Body of pancreas (tissue), 4 donors: Measurements from ENCODE around the gene LHFPL6. TPM values are rescaled to one million over a fixed set of nuclear protein-coding genes. Genes with fewer than 3 reads are reported as not detected.

ENCODE experiments used
- ATAC-seq: fragments of 150-250 bp; one replicate; pipeline ENCODE4 v1.9.1; 2016
- DNase-seq, 4 donors: peaks; one replicate each; pipeline ENCODE4 v3.0.0-alpha.2; 2019
- H3K27ac ChIP-seq, 4 donors: fragments of 200-600 bp; sonication (generic); 1 replicate in 3 of 4; 2 replicates in 1 of 4; pipeline versions ENCODE4 v1.5.1 to v1.6.1; 2016 to 2019; ENCODE audit warnings: mild to moderate bottlenecking in 1 of 4, mixed read lengths in 1 of 4, moderate library complexity in 1 of 4
- H3K27me3 ChIP-seq, 2 donors: fragments of 200-600 bp; sonication (generic); one replicate each; pipeline ENCODE4 v1.6.0; 2016; ENCODE audit warnings: mild to moderate bottlenecking in 1 of 2
- H3K36me3 ChIP-seq, 2 donors: fragments of 200-600 bp; sonication (generic); replicated peaks in 1 of 2; 2 replicates each; pipeline ENCODE4 v1.5.1; 2016; ENCODE audit warnings: low read depth in 2 of 2; ENCODE audit not compliant: insufficient read depth in 1 of 2
- H3K4me1 ChIP-seq: fragments of 200-600 bp; sonication (generic); one replicate; pipeline ENCODE4 v1.6.0; 2016
- H3K4me3 ChIP-seq, 2 donors: fragments of 200-600 bp; sonication (generic); 1 replicate in 1 of 2; 2 replicates in 1 of 2; pipeline ENCODE4 v1.5.1; 2016 to 2019
- H3K9me3 ChIP-seq, 3 donors: fragments of 200-600 bp; sonication (generic); 1 replicate in 2 of 3; 2 replicates in 1 of 3; pipeline ENCODE4 v1.5.1; 2016
- POLR2A ChIP-seq, 3 donors: fragments of 450-650 bp; IDR thresholded peaks; one replicate each; pipeline ENCODE4 v1.6.1; 2016; ENCODE audit warnings: antibody characterized with exemption in 3 of 3, mild to moderate bottlenecking in 2 of 3
- WGBS, 2 donors: methylation state at CpG; one replicate each; pipeline ENCODE4 v1.1.5; 2017; 5-methylcytosine and 5-hydroxymethylcytosine counted together
- intact Hi-C: fragments of 100-400 bp; cut with DNase I; formaldehyde crosslinking; loops from one replicate; pipeline ENCODE4 v1.15.1; 2023
- total RNA-seq, 2 donors: library from RNA; depleted of rRNA; stranded (reverse); fragments of >200 nt; gene quantifications; one replicate each; pipeline ENCODE4 v1.1.0, GENCODE V29; 2016
- TF ChIP-seq, protein P1 (sequence below), 7 experiments: fragments of 450-650 bp in 4 of 7; fragments of 200-600 bp in 3 of 7; sonication (generic) in 3 of 7; IDR thresholded peaks; one replicate each; pipeline ENCODE4 v1.5.1; 2016 to 2019; ENCODE audit warnings: antibody characterized with exemption in 7 of 7

The LHFPL6 gene
- total RNA-seq, 2 donors from 2014 or later: 18.4 to 30.7 TPM

- ATAC-seq: no peak
- intact Hi-C loops: no loop called here
- Histone ChIP-seq H3K27ac (no peak overlapping the region), H3K9me3 (no peaks in the 10 kb centered on the region), H3K4me3 (no peak overlapping the region), H3K36me3 (no peaks in the 10 kb centered on the region), H3K4me1 (no peaks in the 10 kb centered on the region), H3K27me3 (no peaks in the 10 kb centered on the region)
- no peak for DNase-seq
- TF ChIP-seq POLR2A (IDR thresholded peaks at IDR 0.05): no peak
- TF ChIP-seq, protein P1, sequence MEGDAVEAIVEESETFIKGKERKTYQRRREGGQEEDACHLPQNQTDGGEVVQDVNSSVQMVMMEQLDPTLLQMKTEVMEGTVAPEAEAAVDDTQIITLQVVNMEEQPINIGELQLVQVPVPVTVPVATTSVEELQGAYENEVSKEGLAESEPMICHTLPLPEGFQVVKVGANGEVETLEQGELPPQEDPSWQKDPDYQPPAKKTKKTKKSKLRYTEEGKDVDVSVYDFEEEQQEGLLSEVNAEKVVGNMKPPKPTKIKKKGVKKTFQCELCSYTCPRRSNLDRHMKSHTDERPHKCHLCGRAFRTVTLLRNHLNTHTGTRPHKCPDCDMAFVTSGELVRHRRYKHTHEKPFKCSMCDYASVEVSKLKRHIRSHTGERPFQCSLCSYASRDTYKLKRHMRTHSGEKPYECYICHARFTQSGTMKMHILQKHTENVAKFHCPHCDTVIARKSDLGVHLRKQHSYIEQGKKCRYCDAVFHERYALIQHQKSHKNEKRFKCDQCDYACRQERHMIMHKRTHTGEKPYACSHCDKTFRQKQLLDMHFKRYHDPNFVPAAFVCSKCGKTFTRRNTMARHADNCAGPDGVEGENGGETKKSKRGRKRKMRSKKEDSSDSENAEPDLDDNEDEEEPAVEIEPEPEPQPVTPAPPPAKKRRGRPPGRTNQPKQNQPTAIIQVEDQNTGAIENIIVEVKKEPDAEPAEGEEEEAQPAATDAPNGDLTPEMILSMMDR (IDR thresholded peaks at IDR 0.05): no peak
Observed at GRCh38 chr13:39365879-39366278, 237.1 kb downstream of the LHFPL6 start.

DNA sequence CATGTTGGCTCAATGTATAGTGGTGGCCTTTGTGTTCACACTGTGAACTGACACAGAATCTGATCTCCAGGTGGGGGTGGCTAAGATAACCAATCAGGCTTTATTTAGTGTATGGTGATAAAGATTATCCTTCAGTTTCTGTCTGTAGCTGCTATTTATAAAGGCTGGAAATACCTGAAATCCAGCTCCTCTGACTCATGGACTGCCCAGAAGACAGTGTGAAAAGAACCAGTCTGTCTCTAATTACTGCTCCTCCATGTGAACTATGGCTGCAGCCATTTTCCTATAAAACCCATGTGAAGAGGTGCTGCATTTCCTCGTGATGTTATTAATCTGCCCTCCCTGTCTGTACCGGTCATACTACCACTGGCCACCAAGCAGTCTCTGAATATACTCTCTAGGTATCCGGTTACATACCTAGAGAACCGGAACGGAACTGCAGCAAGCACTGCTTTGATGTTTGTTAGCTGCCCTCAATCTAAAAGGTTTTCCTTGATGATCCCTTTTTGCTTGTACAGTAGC lies 238.0 kb downstream of the LHFPL6 start:
- Histone ChIP-seq H3K27ac (no peak overlapping the region), H3K4me3 (no peak overlapping the region), H3K36me3 (no peaks in the 10 kb centered on the region), H3K4me1 (no peaks in the 10 kb centered on the region), H3K27me3 (no peaks in the 10 kb centered on the region), H3K9me3 (no peaks in the 10 kb centered on the region)
- no peak for DNase-seq
- 20 to 27% methylated on average over 5 of the region's 5 CpGs for WGBS, 2 donors
- intact Hi-C loops: no loop called here
- no peak for ATAC-seq
- TF ChIP-seq, protein P1 (IDR thresholded peaks at IDR 0.05): peak in 2 of 7 experiments; percentile 5 to 21
- TF ChIP-seq POLR2A (IDR thresholded peaks at IDR 0.05): no peak

- no peaks in the 10 kb centered on the region for H3K4me1 ChIP-seq
- intact Hi-C loops: no loop called here
- H3K27ac ChIP-seq: no peak overlapping the region
- ATAC-seq (no peak), DNase-seq (no peak)
- no peaks in the 10 kb centered on the region for H3K27me3 ChIP-seq
- no peaks in the 10 kb centered on the region for H3K36me3 ChIP-seq
- H3K4me3 ChIP-seq: no peak overlapping the region
- no peak for TF ChIP-seq POLR2A (IDR thresholded peaks at IDR 0.05)
- TF ChIP-seq, protein P1 (IDR thresholded peaks at IDR 0.05): no peak
- WGBS, 2 donors: 61 to 65% methylated on average over 4 of the region's 4 CpGs
- no peaks in the 10 kb centered on the region for H3K9me3 ChIP-seq
Observed at GRCh38 chr13:39363382-39363772, 239.6 kb downstream of the LHFPL6 start.

- Histone ChIP-seq H3K27me3 (no peaks in the 10 kb centered on the region), H3K27ac (no peak overlapping the region), H3K36me3 (no peaks in the 10 kb centered on the region), H3K4me3 (no peak overlapping the region), H3K4me1 (no peaks in the 10 kb centered on the region), H3K9me3 (no peaks in the 10 kb centered on the region)
- ATAC-seq (no peak), DNase-seq (no peak)
- 46 to 68% methylated on average over 5 of the region's 5 CpGs for WGBS, 2 donors
- intact Hi-C loops: no loop called here
- TF ChIP-seq POLR2A (IDR thresholded peaks at IDR 0.05): no peak
- TF ChIP-seq, protein P1 (IDR thresholded peaks at IDR 0.05): no peak
Observed at GRCh38 chr13:39362652-39363381, 240.2 kb downstream of the LHFPL6 start.

DNA sequence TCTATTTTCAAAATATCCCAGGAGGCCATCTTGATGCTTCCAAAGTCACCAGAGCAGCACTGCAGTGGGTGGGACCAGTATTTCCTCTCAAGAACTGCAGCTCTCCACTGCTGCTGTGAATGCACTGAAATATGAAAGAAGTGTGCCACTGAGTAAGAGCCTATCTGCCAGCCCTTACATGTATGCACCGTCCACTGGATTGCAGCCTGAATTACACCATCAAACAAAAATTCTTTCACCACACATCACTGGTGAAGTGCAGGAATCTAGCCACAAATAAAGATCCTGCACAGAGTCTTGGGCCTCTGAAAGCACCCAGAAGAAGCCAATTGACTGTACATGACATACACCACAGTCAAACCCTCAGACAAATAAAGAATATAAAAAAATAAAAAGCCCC lies 249.0 kb downstream of the LHFPL6 start:
- intact Hi-C loops: no loop called here
- Histone ChIP-seq H3K9me3 (no peaks in the 10 kb centered on the region), H3K27me3 (no peaks in the 10 kb centered on the region), H3K4me1 (no peaks in the 10 kb centered on the region), H3K4me3 (no peak overlapping the region), H3K36me3 (no peaks in the 10 kb centered on the region), H3K27ac (no peak overlapping the region)
- ATAC-seq: no peak
- DNase-seq: no peak
- 78 to 93% methylated on average over 1 of the region's 1 CpG for WGBS, 2 donors
- no peak for TF ChIP-seq POLR2A (IDR thresholded peaks at IDR 0.05)
- TF ChIP-seq, protein P1 (IDR thresholded peaks at IDR 0.05): no peak
